ENCODE data around the gene PRICKLE2.

The PRICKLE2 gene

DNA sequence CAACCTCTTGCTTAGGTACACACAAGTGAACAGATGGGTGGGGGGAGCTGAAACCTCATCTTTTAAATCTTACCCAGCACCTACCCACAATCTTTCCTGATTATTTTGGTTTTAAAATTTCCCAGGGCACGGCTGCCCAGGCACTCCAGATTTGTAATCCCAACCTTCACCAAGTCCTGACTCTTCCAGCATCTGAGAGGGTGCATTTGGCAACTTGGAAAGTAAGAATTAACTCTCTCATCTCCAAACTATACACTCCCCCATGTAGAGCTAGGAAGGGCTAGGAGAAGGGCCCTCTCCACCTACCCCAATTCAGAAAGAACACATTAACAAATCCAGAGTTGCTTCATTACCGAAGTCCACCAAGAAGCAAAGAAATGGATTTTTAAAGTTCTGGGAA is 41.7 kb upstream of the PRICKLE2 start:
- Histone ChIP-seq H3K27me3 (no peaks in the 10 kb centered on the region), H3K9me3 (replicated peaks in 1 of 11) (peaks cover 0 to 25% (median 10%) of the 10 kb centered on the region in 11 experiments; a peak in 11 of 22 replicates), H3K4me3 (no peak overlapping the region), H3K4me2 (peak overlapping the region in 1 of 11 experiments; percentile 51; a peak in 1 of 22 replicates), H4K20me1 (no peaks in the 10 kb centered on the region), H3K9ac (no peak overlapping the region), H3K36me3 (no peaks in the 10 kb centered on the region), H3K4me1 (peaks cover 0 to 22% (median 8%) of the 10 kb centered on the region in 10 experiments; a peak in 11 of 20 replicates), H3K27ac (no peak overlapping the region)
- TF ChIP-seq Cebpa-rat (IDR thresholded peaks at IDR 0.05), result no peak

- Histone ChIP-seq H3K27ac (no peak overlapping the region), H3K36me3 (no peaks in the 10 kb centered on the region), H3K4me2 (peak overlapping the region in 4 of 11 experiments; percentile 33 to 70 (median 56); a peak in 11 of 22 replicates), H3K9me3 (replicated peaks in 1 of 11) (peaks cover 0 to 24% (median 10%) of the 10 kb centered on the region in 11 experiments; a peak in 11 of 22 replicates), H3K27me3 (no peaks in the 10 kb centered on the region), H4K20me1 (no peaks in the 10 kb centered on the region), H3K9ac (0 out of 22 replicates have a peak overlapping the region, but pooled peaks of 1 of the 11 experiments have one; percentile 23), H3K4me1 (peaks cover 0 to 22% (median 8%) of the 10 kb centered on the region in 10 experiments; a peak in 11 of 20 replicates), H3K4me3 (no peak overlapping the region)
- TF ChIP-seq Cebpa-rat (IDR thresholded peaks at IDR 0.05), result no peak
Measured at GRCh38 chr3:64266065-64266931, 41.0 kb upstream of the PRICKLE2 start.

- Histone ChIP-seq H3K4me3 (no peak overlapping the region), H4K20me1 (no peaks in the 10 kb centered on the region), H3K36me3 (no peaks in the 10 kb centered on the region), H3K9me3 (replicated peaks in 1 of 11) (peaks cover 0 to 18% (median 6%) of the 10 kb centered on the region in 11 experiments; a peak in 8 of 22 replicates), H3K4me1 (peaks cover 0 to 22% (median 8%) of the 10 kb centered on the region in 10 experiments; a peak in 11 of 20 replicates), H3K27ac (no peak overlapping the region), H3K27me3 (no peaks in the 10 kb centered on the region), H3K9ac (0 out of 22 replicates have a peak overlapping the region, but pooled peaks of 1 of the 11 experiments have one; percentile 23), H3K4me2 (peak overlapping the region in 4 of 11 experiments; percentile 33 to 70 (median 56); a peak in 10 of 22 replicates)
- TF ChIP-seq Cebpa-rat (IDR thresholded peaks at IDR 0.05), result no peak
Measured at GRCh38 chr3:64265646-64266045, 40.4 kb upstream of the PRICKLE2 start.

GRCh38 chr3:64264501-64265109 is 39.3 kb upstream of the PRICKLE2 start:
- Histone ChIP-seq H3K9ac (no peak overlapping the region), H3K4me1 (peaks cover 0 to 22% (median 4%) of the 10 kb centered on the region in 10 experiments; a peak in 9 of 20 replicates), H3K36me3 (no peaks in the 10 kb centered on the region), H3K27ac (no peak overlapping the region), H3K27me3 (no peaks in the 10 kb centered on the region), H3K4me2 (no peak overlapping the region), H4K20me1 (no peaks in the 10 kb centered on the region), H3K9me3 (replicated peaks in 1 of 11) (peaks cover 0 to 8% (median 0%) of the 10 kb centered on the region in 11 experiments; a peak in 3 of 22 replicates), H3K4me3 (no peak overlapping the region)
- no peak for TF ChIP-seq Cebpa-rat (IDR thresholded peaks at IDR 0.05)

DNA sequence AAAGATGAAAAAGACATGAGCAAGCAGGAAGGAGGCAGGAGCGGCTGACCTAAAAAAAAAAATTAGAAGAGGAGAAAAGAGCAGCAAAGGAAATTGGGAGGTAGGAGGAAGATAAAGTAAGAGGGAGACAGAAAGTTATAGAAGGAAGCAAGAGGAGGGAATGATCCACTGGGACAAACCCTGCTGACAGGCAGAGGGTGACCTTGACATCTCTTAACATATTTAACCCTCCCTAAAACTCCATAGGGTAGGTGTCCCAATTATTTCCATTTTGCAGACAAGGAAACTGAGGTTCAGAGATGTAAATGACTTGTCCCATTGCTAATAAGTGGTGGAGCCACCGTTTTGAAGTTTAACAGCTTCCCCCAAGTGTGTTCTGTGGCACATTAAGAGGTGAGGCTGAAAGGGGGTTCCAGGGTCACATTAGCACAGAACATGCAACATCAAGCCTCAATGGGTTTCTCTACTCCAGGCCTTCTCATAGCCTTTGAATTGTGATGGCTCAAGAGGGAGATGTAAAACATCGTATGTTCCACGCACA is 37.4 kb upstream of the PRICKLE2 start:
- H3K4me2 ChIP-seq, result no peak overlapping the region
- H4K20me1 ChIP-seq, result no peaks in the 10 kb centered on the region
- H3K4me1 ChIP-seq, result peaks cover 0 to 22% (median 4%) of the 10 kb centered on the region in 10 experiments; a peak in 8 of 20 replicates
- no peaks in the 10 kb centered on the region for H3K9me3 ChIP-seq (replicated peaks in 1 of 11)
- no peaks in the 10 kb centered on the region for H3K27me3 ChIP-seq
- H3K9ac ChIP-seq, result no peak overlapping the region
- H3K4me3 ChIP-seq, result no peak overlapping the region
- no peaks in the 10 kb centered on the region for H3K36me3 ChIP-seq
- no peak overlapping the region for H3K27ac ChIP-seq
- TF ChIP-seq Cebpa-rat (IDR thresholded peaks at IDR 0.05), result no peak

GRCh38 chr3:64260431-64260830 is 35.2 kb upstream of the PRICKLE2 start:
- no peaks in the 10 kb centered on the region for H3K9me3 ChIP-seq (replicated peaks in 1 of 11)
- H3K4me1 ChIP-seq, result peaks cover 0 to 7% (median under 1%) of the 10 kb centered on the region in 10 experiments; a peak in 7 of 20 replicates
- no peak overlapping the region for H3K4me2 ChIP-seq
- no peaks in the 10 kb centered on the region for H3K36me3 ChIP-seq
- H3K9ac ChIP-seq, result no peak overlapping the region
- no peak for TF ChIP-seq Cebpa-rat (IDR thresholded peaks at IDR 0.05)
- no peaks in the 10 kb centered on the region for H4K20me1 ChIP-seq
- H3K27me3 ChIP-seq, result no peaks in the 10 kb centered on the region
- no peak overlapping the region for H3K27ac ChIP-seq
- H3K4me3 ChIP-seq, result no peak overlapping the region

DNA sequence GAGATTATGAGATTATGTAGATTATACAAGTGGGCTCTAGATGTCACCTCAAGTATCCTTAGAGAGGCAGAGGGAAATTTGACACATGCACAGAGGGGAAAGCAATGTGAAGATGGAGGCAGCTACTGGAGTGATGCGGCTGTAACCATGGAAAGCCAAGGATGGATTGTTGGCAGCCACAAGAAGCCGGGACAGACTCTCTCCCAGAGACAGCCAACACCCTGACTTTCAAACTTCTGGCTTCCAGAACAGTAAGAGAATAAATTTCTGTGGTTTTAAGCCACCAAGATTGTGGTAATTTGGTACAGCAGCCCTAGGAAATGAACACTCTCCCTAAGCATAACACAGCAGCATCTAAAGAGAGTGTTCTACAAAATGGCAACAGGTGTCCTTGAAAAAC is 34.4 kb upstream of the PRICKLE2 start:
- Histone ChIP-seq H3K27me3 (no peaks in the 10 kb centered on the region), H3K9ac (no peak overlapping the region), H3K27ac (no peak overlapping the region), H3K4me2 (no peak overlapping the region), H3K36me3 (no peaks in the 10 kb centered on the region), H4K20me1 (no peaks in the 10 kb centered on the region), H3K9me3 (replicated peaks in 1 of 11) (no peaks in the 10 kb centered on the region), H3K4me1 (no peaks in the 10 kb centered on the region), H3K4me3 (no peak overlapping the region)
- no peak for TF ChIP-seq Cebpa-rat (IDR thresholded peaks at IDR 0.05)

GRCh38 chr3:64257100-64257755 is 32.0 kb upstream of the PRICKLE2 start:
- Histone ChIP-seq H3K4me3 (no peak overlapping the region), H3K36me3 (no peaks in the 10 kb centered on the region), H3K9ac (no peak overlapping the region), H3K27me3 (no peaks in the 10 kb centered on the region), H3K4me2 (no peak overlapping the region), H3K4me1 (no peaks in the 10 kb centered on the region), H3K9me3 (replicated peaks in 1 of 11) (no peaks in the 10 kb centered on the region), H3K27ac (no peak overlapping the region), H4K20me1 (no peaks in the 10 kb centered on the region)
- TF ChIP-seq Cebpa-rat (IDR thresholded peaks at IDR 0.05), result no peak
